NCI-H1105 treated with DMSO at 0.1 percent for 48 hours (cell line): ENCODE measurements around the gene ISCU.
"Not testable (repeated sequence)": the region's sequence is repeated elsewhere in the genome, so short reads cannot be mapped to it uniquely, and the experiment has no call there.

ENCODE experiments used
- DNase-seq: peaks from one replicate; lab custom pipeline; 2025; lab: John Stamatoyannopoulos, UW

The ISCU gene

GRCh38 chr12:108589028-108589839 lies 26.8 kb downstream of the ISCU start:
- no peak for DNase-seq

DNA sequence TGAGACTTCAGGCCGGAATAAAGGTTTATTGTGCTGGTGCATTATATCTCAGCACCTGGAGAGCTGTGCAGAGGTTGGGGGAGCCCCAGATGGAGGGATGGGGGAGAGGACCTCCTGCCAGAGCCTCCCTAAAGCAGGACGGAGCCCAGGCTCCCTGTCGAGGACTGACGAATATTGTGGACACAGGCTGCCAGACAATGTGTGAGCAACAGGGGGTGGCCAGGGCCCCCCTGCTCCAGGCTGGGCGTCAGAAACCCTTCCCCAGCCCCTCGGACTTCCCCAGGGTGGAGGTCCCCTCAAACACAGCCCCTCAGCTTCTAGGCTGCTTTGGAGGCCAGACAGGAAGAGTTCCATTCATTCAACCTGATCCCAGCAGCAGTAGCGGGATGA lies 27.4 kb downstream of the ISCU start:
- DNase-seq, result no peak

- not testable (repeated sequence) for DNase-seq
Observed at GRCh38 chr12:108590463-108590862, 28.1 kb downstream of the ISCU start.

DNA sequence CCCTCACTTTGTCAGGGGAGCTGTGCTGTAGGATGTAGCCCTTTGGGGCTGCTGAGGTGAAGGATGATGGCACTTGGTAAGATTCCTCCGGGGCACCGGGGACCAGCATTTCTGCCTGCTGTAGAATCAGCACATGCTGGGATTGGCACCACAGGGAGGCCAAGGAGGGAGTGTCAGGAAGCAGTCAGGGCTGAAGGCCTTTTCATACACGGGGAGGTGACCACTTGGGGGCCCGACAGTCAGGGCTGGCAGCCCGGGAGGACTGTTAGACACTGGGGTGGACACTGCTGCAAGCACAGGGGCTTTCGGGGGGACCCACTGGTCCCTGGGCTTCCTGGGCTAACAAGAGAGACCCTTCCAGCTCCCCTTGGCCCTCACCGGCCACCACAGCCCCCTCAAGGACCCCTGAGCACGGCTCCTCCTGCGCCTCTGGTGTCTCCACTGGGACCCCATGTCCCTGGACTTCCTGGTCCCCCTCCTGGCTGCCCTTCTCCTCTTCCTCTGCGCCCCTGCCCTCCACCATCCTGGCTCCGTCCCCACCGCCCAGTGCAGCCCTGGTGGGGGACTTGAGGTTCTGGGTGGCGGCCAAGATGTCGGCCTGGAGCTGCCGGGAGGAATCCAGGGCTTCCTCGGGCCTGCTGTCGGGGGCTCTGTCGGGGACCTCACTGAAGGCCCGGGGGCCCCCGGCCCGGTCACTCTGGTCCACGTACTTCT lies 29.0 kb downstream of the ISCU start:
- DNase-seq, result no peak

GRCh38 chr12:108592033-108592909 lies 29.9 kb downstream of the ISCU start:
- no peak for DNase-seq

GRCh38 chr12:108594323-108594903 lies 32.0 kb downstream of the ISCU start:
- DNase-seq, result no peak

DNA sequence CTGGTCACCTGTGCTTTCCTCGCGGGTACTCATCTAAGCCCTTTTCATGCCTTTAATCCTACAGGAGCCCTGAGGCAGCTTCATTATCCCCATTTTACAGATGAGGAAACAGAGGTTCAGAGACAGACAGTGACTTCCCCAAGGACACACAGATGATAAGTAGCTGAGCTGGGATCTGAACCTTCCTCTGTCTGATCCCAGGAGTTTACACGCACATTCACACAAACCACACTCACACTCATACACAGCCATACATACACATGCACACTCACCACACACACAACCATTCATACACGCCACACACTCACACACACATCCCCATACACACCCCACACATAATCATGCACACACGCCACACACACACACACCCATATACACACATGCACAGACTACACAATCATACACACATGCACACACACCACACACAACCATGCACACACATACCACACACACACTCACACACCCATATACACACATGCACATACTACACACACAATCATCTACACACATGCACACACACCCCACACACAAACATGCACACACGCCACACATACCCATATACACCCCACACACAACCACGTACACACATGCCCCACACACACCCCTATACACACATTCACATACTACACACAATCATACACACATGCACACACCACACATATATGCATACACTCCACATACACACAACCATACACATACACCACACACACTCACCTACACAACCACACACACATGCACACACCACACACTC lies 32.7 kb downstream of the ISCU start:
- DNase-seq, result no peak

DNA sequence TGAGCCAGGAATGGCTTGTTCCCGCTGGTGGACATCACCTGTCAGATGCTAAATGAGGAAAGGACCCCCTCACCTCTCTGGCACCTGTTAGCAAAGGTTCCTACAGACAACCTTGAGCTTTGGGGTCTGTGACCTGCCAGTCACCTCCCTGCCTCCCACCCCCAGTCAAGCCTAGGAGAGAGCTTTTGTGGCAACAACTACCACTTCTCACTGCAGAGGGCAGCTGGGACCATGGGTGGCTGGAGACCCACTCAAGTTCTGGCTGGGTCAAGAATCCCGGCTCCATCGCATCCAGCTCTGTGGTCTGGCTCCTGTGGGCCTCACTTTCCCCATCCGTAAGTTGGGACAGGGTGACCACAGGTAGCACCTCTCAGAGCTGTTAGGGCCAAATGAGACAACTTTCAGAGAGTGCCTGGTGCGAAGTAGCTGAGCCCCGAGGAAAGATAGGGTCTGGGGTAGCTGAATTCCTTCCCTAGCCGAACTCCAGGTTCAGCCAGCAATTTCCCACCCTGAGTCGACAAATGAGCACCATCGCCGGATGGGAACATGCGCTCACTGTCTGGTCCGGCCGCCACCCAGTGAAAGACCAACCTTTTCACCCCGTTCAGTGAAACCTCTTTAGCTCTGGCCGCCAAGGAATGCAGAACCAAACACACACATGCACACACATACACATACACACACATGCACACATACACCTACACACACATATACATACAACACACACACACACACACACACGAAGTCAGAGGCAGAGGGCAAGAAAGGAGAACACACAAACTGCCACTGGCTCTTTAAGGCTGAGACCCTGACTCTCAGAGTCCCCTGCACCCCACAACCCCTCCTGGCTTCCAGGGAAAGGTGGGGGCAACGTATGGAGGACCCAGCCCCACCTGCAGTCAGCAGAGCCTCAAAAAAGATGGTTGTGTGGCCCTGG lies 33.6 kb downstream of the ISCU start:
- DNase-seq, result no peak

- DNase-seq, result no peak
Observed at GRCh38 chr12:108596854-108597558, 34.6 kb downstream of the ISCU start.

DNA sequence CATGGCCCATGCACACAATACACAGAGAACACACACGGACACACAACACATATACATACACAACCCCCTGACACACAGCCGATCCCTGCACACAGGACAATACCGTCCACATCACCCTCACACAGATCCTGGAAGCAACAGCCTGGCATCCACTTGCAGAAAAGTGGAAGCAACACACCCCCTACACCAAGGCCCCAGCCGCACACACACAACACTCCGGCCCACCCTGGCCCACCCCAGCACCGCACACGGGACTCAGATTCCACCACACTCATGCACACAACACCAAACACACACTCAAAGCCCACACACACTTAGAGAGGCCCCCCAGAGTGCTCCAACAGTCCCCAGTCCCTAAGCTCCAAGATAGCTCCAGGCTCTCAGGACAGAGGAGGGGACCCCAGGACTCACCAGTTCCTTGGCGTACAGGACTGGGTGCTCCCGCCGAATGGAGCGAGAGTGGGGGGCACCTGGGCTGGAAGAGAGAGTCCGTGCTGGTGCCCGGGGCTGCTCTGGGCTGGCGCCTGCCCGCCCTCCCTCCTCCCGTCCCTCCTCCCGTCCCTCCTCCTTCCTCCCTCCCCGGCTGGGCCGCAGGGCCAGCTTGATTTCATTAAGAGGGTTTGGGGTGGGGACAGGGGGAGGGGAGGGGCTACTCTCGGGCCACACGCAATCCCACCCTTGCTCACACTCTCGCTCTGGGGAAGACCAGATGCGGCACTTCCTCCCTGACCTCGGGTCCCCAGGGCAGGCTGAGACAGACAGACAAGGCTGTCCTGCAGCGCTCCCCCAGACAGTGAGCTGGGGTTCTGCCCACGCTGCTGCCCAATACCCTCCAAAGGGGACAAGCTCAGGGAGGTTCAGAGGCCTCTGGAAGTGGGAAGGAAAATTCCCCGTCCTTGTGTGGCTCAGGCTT lies 35.4 kb downstream of the ISCU start, which contains the start of gene TMEM119:
TMEM119 (minus strand) TSS at position 526 of the 913 bp plus-strand sequence. CDS start 5,701 bp downstream, outside the sequence.
- no peak for DNase-seq

- DNase-seq, result no peak
Observed at GRCh38 chr12:108598553-108599250, 36.3 kb downstream of the ISCU start.

DNA sequence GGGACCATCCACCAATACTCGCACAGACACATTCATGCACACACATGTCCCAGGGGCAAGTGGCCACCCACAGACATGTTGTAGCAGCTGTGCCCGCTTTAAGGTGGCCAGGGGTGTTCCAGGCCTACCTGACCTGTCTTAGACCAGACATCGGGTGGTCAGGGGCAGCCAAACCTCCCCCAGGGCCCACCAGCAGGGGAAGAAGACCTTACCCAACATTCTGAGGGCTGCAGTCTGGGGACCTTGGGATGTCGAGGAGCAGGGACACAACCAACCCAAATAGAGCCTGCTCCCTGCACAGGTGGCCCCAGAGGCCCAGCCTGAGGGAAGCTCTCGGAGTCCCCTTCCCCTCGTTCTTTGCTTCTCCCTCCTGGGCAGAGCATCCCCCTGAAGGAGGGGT lies 37.1 kb downstream of the ISCU start:
- DNase-seq, result no peak

DNA sequence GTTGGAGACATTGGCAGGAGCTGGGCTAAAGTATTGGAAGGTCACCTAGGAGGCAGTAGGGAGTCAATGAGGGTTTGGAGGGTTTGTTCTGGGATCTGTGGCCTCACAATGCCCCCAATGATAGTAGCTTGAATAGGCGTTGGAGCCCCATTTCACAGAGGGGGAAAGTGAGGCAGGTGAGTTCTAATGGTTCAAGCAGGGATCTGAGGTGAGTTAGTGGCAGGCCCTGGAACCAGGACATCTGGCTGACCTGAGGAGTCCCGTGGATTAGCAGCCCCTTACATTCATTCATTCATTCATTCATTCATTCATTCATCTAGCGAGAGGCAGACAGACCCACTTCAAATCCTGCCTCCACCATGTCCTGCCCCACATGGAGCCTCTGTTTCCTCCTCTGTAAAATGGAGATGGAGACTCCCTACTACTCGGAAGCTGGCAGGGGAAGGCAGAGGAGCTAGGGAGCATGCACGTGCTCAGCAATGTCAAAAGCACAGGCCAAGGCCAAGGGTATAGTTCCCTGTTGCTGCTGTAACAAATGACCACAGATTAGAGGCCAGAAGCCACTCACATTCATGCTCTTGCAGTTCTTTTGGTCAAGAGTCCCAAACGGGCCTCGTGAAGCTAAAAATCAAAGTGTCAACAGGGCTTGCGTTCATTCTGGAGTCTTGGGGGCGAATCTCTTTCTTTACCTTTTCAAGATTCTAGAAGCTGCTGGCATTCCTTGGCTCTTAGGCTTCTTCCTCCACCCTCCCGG lies 37.7 kb downstream of the ISCU start:
- no peak for DNase-seq

DNA sequence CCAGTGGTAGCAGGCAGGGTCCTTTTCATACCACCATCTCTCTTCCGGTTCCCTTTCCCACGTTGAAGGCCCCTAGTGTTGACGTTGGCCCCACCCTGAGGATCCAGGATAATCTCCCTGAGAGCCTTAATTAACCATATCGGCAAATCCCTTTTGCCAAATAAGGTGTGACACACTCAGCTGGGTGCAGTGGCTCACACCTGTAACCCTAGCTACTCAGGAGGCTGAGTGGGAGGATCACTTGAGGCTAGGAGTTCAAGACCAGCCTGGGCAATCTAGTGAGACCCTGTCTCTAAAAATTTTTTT lies 38.3 kb downstream of the ISCU start:
- DNase-seq, result no peak

DNA sequence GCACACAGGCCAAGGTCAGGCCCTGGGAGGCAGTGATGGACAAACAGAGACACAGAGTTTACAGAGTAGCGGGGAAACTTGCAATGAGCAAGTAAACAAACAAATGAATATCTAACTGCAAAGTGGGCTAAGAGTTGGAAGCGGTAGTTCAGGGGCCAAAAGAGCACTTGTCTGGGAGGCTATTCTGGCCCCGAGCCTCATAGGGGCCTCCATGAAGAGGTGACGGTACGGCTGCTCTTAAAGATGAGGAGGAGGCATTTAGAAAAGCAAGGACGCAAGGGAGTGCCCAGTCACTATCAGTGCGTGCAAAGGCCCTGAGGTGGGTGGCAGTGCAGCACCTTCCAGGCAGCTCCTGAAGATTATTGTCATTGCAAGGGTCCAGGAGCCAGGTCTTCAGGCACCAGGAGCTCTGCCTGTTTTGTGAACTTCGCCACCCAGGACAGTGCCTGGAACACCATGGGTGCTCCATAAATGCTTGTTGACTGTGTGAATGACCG lies 39.9 kb downstream of the ISCU start:
- DNase-seq, result no peak

- no peak for DNase-seq
Observed at GRCh38 chr12:108602976-108603704, 40.7 kb downstream of the ISCU start.
